Epithelial cell of proximal tubule (primary cell): ENCODE data around the gene ENGASE. TPM values are rescaled to one million over a fixed set of nuclear protein-coding genes. Genes with fewer than 3 reads are reported as not detected.
A peak's percentile ranks its signal among the peaks of the same experiment; 100 is the strongest.

Experiments
- DNase-seq: peaks from one replicate; pipeline ENCODE4 v3.0.0-alpha.2; 2011; ENCODE audit warnings: low read depth
- H3K4me3 ChIP-seq: 2 replicates; pipeline ENCODE4 v1.5.1; 2011; ENCODE audit warnings: low read depth, mild to moderate bottlenecking, low read length
- CTCF ChIP-seq: conservative IDR thresholded peaks from 2 replicates; pipeline ENCODE4 v1.5.1; 2012; ENCODE audit warnings: low read depth, mild to moderate bottlenecking, low read length
- total RNA-seq: library from RNA; depleted of rRNA; stranded (reverse); fragments of >200 nt; gene quantifications from 2 replicates; pipeline ENCODE4 v1.2.3, GENCODE V29; 2015

The ENGASE gene
- total RNA-seq, 1 donor from 2014 or later, result 10.4 TPM

GRCh38 chr17:79034931-79035485 lies 39.6 kb upstream of the ENGASE start:
- DNase-seq, result no peak
- no peak for TF ChIP-seq CTCF
- no peak overlapping the region for H3K4me3 ChIP-seq

DNA sequence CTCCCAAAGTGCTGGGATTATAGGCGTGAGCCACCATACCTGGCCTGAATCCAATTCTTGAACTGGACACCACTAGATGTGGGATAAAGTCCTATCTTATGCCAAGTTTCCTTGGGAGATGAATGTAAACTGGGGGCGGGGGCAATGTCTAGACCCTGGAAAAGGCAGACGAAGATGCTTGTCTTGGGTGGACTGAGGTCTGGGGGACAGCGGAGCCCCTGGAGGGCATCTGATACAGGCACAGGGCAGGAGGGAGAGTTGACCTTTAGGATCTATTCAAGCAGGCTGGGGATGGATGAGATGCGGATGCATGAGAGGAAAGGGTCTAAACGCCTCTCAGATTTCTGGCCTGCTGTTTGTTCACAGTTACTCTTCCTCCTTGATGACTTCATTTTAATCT lies 38.9 kb upstream of the ENGASE start:
- TF ChIP-seq CTCF, result no peak
- DNase-seq, result no peak
- no peak overlapping the region for H3K4me3 ChIP-seq

GRCh38 chr17:79036181-79036580 lies 38.4 kb upstream of the ENGASE start:
- TF ChIP-seq CTCF, result no peak

GRCh38 chr17:79036596-79036995 lies 38.0 kb upstream of the ENGASE start:
- H3K4me3 ChIP-seq, result no peak overlapping the region
- no peak for TF ChIP-seq CTCF
- peak; percentile 79 for DNase-seq

More at GRCh38 chr17:79036181-79036580, 38.4 kb upstream of the ENGASE start:
- H3K4me3 ChIP-seq, result no peak overlapping the region
- DNase-seq, result no peak

DNA sequence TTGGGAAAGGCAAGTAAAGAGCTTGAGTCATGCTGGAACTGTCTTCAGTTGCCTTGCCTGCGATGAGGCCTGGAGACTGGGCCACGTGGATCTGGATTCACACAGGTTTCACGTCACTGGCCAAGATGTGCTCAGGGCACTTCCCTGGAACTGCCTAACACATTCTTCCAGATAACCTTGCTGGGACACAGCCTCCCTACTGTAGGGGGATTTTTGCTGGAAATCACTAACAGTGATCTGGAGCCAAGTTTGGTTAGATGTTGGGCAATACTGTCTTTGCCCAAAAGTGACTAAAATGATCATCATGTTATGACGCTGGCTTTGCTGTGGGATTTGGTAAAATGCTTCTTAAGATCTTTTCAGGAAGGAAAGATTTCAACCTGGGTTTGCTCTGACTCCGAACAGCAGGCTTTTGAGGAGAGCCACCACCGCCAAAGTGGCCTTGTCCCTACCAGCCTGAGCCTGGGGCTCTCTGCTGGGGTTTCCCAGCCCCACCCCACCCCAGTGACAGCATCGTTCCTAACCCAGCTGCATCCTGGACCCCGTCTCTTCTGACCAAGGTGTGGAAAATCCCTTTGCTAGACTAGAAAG lies 36.0 kb upstream of the ENGASE start:
- no peak overlapping the region for H3K4me3 ChIP-seq
- DNase-seq, result peak; percentile 61
- TF ChIP-seq CTCF, result no peak

GRCh38 chr17:79039171-79039570 lies 35.5 kb upstream of the ENGASE start:
- no peak for TF ChIP-seq CTCF
- no peak for DNase-seq
- no peak overlapping the region for H3K4me3 ChIP-seq

DNA sequence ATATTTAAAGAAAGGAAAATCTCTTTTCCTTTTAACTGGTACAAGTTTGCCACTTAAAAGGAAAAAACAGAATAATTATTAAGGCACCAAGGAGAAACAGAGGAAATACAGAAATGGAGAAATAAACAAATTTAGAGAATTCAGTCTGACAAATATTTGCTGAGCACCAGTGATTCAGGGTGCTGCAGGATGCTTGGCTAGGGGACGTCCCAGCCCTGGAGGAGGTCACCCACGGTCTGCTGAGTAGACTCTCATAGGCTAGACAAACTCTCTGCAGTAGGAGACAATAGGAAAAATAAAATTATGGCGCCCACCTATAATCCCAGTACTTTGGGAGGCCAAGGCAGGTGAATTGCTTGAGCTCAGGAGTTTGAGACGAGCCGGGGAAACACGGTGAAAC lies 34.7 kb upstream of the ENGASE start:
- no peak for TF ChIP-seq CTCF
- no peak for DNase-seq

More for the DNA sequence above, 34.7 kb upstream of the ENGASE start:
- no peak overlapping the region for H3K4me3 ChIP-seq
